Common myeloid progenitor, CD34-positive (primary cell): ENCODE results near the gene COL26A1.

Source experiments
- CTCF ChIA-PET: fragments of 350-600 bp; sonication (Branson Sonifier 250); formaldehyde crosslinking; loops from one replicate; lab custom pipeline; 2021; ENCODE audit warnings: antibody characterized with exemption; lab: Charles Lee
- POLR2A ChIA-PET: fragments of 350-600 bp; sonication (Branson Sonifier 250); formaldehyde crosslinking; loops from one replicate; lab custom pipeline; 2021; ENCODE audit warnings: antibody characterized with exemption; lab: Charles Lee
- DNase-seq, 3 donors: peaks; one replicate each; pipeline versions ENCODE4 v3.0.0 to v3.0.0-alpha.2; 2013
- H3K27ac ChIP-seq, 2 experiments: 1 replicate in 1 of 2; 2 replicates in 1 of 2; pipeline ENCODE4 v1.7.0; 2013; ENCODE audit warnings: inconsistent platforms in 2 of 2, low read length in 2 of 2, mild to moderate bottlenecking in 2 of 2, low read depth in 1 of 2, moderate library complexity in 1 of 2; ENCODE audit not compliant: severe bottlenecking in 2 of 2, insufficient read depth in 1 of 2, poor library complexity in 1 of 2
- H3K27me3 ChIP-seq, 5 experiments: replicated peaks in 2 of 5; 1 replicate in 3 of 5; 2 replicates in 2 of 5; pipeline versions ENCODE4 v1.6.1 to v1.7.0; 2013; ENCODE audit warnings: low read length in 4 of 5, mild to moderate bottlenecking in 2 of 5, moderate library complexity in 2 of 5, inconsistent platforms in 1 of 5; ENCODE audit not compliant: insufficient read depth in 5 of 5, control insufficient read depth in 4 of 5
- H3K36me3 ChIP-seq, 4 experiments: 1 replicate in 2 of 4; 2 replicates in 2 of 4; pipeline versions ENCODE4 v1.6.1 to v1.7.0; 2013; ENCODE audit warnings: low read length in 3 of 4, control low read depth in 1 of 4, mild to moderate bottlenecking in 1 of 4; ENCODE audit not compliant: control insufficient read depth in 4 of 4, insufficient read depth in 4 of 4
- H3K4me1 ChIP-seq, 4 experiments: 1 replicate in 3 of 4; 2 replicates in 1 of 4; pipeline versions ENCODE4 v1.6.1 to v1.7.1; 2013; ENCODE audit warnings: low read length in 3 of 4, mild to moderate bottlenecking in 3 of 4, control low read depth in 1 of 4, inconsistent platforms in 1 of 4, moderate library complexity in 1 of 4; ENCODE audit not compliant: control insufficient read depth in 4 of 4, insufficient read depth in 4 of 4; ENCODE audit errors: control extremely low read depth in 1 of 4
- H3K4me3 ChIP-seq, 7 experiments: 1 replicate in 4 of 7; 2 replicates in 3 of 7; pipeline versions ENCODE4 v1.5.1 to v1.7.0; 2013; ENCODE audit warnings: mild to moderate bottlenecking in 7 of 7, low read length in 6 of 7, moderate library complexity in 6 of 7, inconsistent platforms in 2 of 7, low read depth in 2 of 7, control low read depth in 1 of 7; ENCODE audit not compliant: insufficient read depth in 4 of 7, control insufficient read depth in 1 of 7; ENCODE audit errors: extremely low read depth in 1 of 7
- H3K9me3 ChIP-seq, 5 experiments: 1 replicate in 4 of 5; 2 replicates in 1 of 5; pipeline versions ENCODE4 v1.6.1 to v1.7.1; 2013; ENCODE audit warnings: low read length in 4 of 5, mild to moderate bottlenecking in 2 of 5, inconsistent platforms in 1 of 5, low read depth in 1 of 5, moderate library complexity in 1 of 5; ENCODE audit not compliant: control insufficient read depth in 4 of 5, insufficient read depth in 2 of 5; ENCODE audit errors: control extremely low read depth in 1 of 5
- WGBS: methylation state at CpG from one replicate; pipeline ENCODE4 v1.1.5; 2013; ENCODE audit not compliant: insufficient coverage; 5-methylcytosine and 5-hydroxymethylcytosine counted together

The COL26A1 gene

GRCh38 chr7:101405474-101406067, 42.9 kb downstream of the COL26A1 start:
- Histone ChIP-seq H3K4me1 (no peaks in the 10 kb centered on the region), H3K9me3 (peaks cover 0 to 23% (median 18%) of the 10 kb centered on the region in 5 experiments), H3K4me3 (no peak overlapping the region), H3K36me3 (no peaks in the 10 kb centered on the region), H3K27ac (no peak overlapping the region), H3K27me3 (peaks cover 0 to 7% (median 4%) of the 10 kb centered on the region in 5 experiments)
- ChIA-PET CTCF (interaction anchor here (0.8 to 1.6 kb wide), 3 partner anchors 19 to 85 kb away, joined by 3 to 6 read pairs (median 4); no protein-coding TSS in a partner anchor), POLR2A (no interaction called here)
- no peak for DNase-seq
- WGBS = 92% methylated on average over 15 of the region's 16 CpGs

DNA sequence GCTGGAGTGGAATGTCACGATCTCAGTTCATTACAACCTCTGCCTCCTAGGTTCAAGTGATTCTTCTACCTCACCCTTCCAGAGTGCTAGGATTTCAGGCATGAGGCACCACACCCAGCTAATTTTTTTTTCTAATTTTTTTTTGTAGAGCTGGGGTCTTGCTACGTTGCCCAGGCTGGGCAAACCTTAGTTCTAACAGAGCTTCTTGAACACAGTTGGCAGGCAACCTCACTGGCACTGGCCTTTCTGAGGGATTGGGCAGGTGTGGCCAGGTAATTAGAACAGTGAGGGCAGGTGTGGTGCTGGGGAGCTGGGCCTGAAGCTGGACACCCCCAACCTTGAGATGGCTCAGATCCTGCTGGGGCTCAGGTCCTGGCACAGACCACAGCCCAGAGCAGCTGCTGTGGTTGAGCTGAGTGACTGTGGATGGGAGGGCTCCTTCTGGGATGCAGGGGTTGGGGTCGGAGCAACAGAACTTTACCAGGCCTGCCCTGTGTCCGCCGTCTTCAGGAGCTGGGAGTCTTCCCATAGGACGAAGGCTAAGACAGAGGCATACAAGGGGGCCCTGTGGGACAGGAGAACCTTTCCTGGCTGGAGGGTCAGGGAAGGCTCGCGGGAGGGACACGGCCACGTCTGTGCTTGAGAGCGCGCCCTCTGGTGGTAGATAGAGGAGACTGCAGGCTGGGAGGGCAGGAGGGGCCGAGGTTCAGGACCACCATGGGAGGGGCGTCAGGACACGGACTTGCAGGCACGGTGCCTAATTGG, 48.2 kb downstream of the COL26A1 start:
- Histone ChIP-seq H3K4me3 (peak overlapping the region in 2 of 7 experiments; percentile 30 to 47), H3K27me3 (no peaks in the 10 kb centered on the region), H3K9me3 (peaks cover 0 to 23% (median 15%) of the 10 kb centered on the region in 5 experiments), H3K4me1 (peaks cover 0 to 13% (median 11%) of the 10 kb centered on the region in 4 experiments), H3K36me3 (no peaks in the 10 kb centered on the region), H3K27ac (no peak overlapping the region)
- peak in 2 of 3 donors; percentile 36 to 69 for DNase-seq
- CTCF ChIA-PET = interaction anchor here (0.6 to 4.6 kb wide), 24 partner anchors 8 to 683 kb away, joined by 3 to 35 read pairs (median 7); partner anchors contain the start of gene COL26A1
- POLR2A ChIA-PET = no interaction called here
- WGBS = 15% methylated on average over 14 of the region's 16 CpGs

- Histone ChIP-seq H3K9me3 (peaks cover 0 to 23% (median 15%) of the 10 kb centered on the region in 5 experiments), H3K27ac (no peak overlapping the region), H3K4me3 (peak overlapping the region in 2 of 7 experiments; percentile 30 to 47), H3K27me3 (no peaks in the 10 kb centered on the region), H3K4me1 (peaks cover 0 to 13% (median 11%) of the 10 kb centered on the region in 4 experiments), H3K36me3 (no peaks in the 10 kb centered on the region)
- ChIA-PET POLR2A (no interaction called here), CTCF (interaction anchor here (0.6 to 4.6 kb wide), 28 partner anchors 9 to 223 kb away, joined by 3 to 35 read pairs (median 6); partner anchors contain the start of gene COL26A1)
- DNase-seq = peak in 2 of 3 donors; percentile 85 to 91
- WGBS = 14% methylated on average over 4 of the region's 4 CpGs
These were observed 48.8 kb downstream of the COL26A1 start for GRCh38 chr7:101411508-101411874.

- no peak for DNase-seq
- POLR2A ChIA-PET = interaction anchor here (0.6 to 0.7 kb wide), 2 partner anchors 142 to 935 kb away, joined by 3 to 4 read pairs; no protein-coding TSS in a partner anchor
- no peak overlapping the region for H3K27ac ChIP-seq
- peaks cover 0 to 20% (median 15%) of the 10 kb centered on the region in 5 experiments for H3K9me3 ChIP-seq
- H3K4me1 ChIP-seq = peaks cover 0 to 13% (median 11%) of the 10 kb centered on the region in 4 experiments
- WGBS = 98% methylated on average over 8 of the region's 12 CpGs
- H3K4me3 ChIP-seq = no peak overlapping the region
- no peaks in the 10 kb centered on the region for H3K27me3 ChIP-seq
- H3K36me3 ChIP-seq = no peaks in the 10 kb centered on the region
- CTCF ChIA-PET = interaction anchor here (0.7 to 4.6 kb wide), 5 partner anchors 9 to 96 kb away, joined by 4 to 33 read pairs (median 7); partner anchors contain the start of gene COL26A1
These were observed 50.3 kb downstream of the COL26A1 start for GRCh38 chr7:101412976-101413375.

DNA sequence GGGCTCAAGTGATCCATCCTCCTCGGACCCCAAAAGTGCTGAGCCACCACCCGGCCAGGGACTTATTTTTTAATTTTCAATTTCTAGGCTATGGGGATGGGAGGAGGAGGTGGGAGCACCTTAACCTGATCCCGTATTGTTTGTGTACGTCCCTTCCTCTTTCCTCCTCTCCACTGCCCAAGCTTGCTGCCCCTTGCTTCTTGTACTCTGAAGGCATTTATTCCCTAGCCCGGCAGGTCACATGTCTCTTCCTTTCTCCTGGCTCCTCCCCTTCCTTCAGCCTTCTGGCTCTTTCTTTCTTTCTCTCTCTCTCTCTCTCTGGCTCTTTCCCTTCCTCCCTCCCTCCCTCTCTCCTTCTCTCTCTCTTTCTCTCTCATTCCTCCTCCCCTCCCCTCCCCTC, 56.0 kb downstream of the COL26A1 start:
- CTCF ChIA-PET = interaction anchor here (0.8 to 1.0 kb wide), 2 partner anchors 12 to 41 kb away, joined by 3 read pairs; no protein-coding TSS in a partner anchor
- no peaks in the 10 kb centered on the region for H3K36me3 ChIP-seq
- H3K9me3 ChIP-seq = no peaks in the 10 kb centered on the region
- H3K27ac ChIP-seq = no peak overlapping the region
- DNase-seq = no peak
- WGBS = 22% methylated on average over 3 of the region's 5 CpGs
- peaks cover 0 to 2% (median 0%) of the 10 kb centered on the region in 5 experiments for H3K27me3 ChIP-seq
- H3K4me3 ChIP-seq = no peak overlapping the region
- POLR2A ChIA-PET = no interaction called here
- peaks cover 0 to 2% (median 0%) of the 10 kb centered on the region in 4 experiments for H3K4me1 ChIP-seq

- CTCF ChIA-PET = no interaction called here
- H3K9me3 ChIP-seq = no peaks in the 10 kb centered on the region
- POLR2A ChIA-PET = no interaction called here
- no peak overlapping the region for H3K4me3 ChIP-seq
- peaks cover 0 to 2% (median 0%) of the 10 kb centered on the region in 5 experiments for H3K27me3 ChIP-seq
- no peaks in the 10 kb centered on the region for H3K36me3 ChIP-seq
- no peak for DNase-seq
- H3K4me1 ChIP-seq = peaks cover 0 to 2% (median 0%) of the 10 kb centered on the region in 4 experiments
- H3K27ac ChIP-seq = no peak overlapping the region
- WGBS = 96% methylated on average over 14 of the region's 16 CpGs
These were observed 57.2 kb downstream of the COL26A1 start for GRCh38 chr7:101419831-101420230.
